HG02938 (cell line): ENCODE results near the gene FAM219A.
"Not testable (repeated sequence)": the region's sequence is repeated elsewhere in the genome, so short reads cannot be mapped to it uniquely, and the experiment has no call there.

Source experiments
- ATAC-seq: cut with Tn5 transposase; IDR thresholded peaks from one replicate; pipeline ENCODE4 v1.9.1; 2021; ENCODE audit warnings: mild to moderate bottlenecking, moderate library complexity; ENCODE audit not compliant: unreplicated experiment

Gene FAM219A

GRCh38 chr9:34446951-34447350, 11.4 kb downstream of the FAM219A start:
- no peak for ATAC-seq

GRCh38 chr9:34446468-34446891, 11.9 kb downstream of the FAM219A start:
- ATAC-seq: no peak

DNA sequence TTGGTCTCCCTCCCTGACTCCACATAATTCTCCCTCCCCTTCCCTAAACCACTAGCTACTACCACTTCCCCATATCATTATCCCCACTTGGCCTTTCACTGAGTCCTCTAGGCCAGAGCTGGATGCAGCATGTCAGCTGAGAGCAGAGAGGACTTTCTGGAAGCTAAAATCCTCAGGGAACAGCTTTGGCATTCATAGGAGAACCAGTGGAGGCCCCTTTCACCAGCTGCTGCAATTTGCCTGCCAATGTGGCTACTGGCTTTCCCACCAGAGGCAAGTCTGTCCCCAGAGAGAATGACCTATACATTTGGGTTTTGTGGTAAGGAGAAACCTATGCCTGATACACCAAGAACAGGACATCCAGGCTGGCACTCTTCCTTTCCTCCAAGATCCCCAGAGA, 14.4 kb downstream of the FAM219A start:
- ATAC-seq: no peak

DNA sequence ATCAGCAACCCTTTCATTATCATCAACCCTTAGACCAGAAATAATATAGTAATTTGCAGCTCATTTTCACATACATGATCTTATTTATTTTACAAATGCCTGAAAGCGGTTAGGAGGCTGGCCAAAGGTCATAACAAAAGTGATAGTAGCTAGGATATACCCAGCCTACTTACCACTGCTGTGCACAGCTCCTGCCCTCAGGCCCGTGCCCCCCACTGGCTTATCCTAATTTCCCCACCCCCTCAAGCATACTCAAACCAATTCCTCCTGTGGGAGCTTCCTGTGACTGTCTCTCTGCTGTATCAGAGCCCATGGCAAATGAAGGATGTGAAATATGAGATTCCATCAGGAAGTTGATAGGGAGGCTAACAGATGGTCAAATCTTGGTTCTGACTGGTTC, 14.8 kb downstream of the FAM219A start:
- ATAC-seq: no peak

GRCh38 chr9:34442770-34443169, 15.6 kb downstream of the FAM219A start:
- no peak for ATAC-seq

DNA sequence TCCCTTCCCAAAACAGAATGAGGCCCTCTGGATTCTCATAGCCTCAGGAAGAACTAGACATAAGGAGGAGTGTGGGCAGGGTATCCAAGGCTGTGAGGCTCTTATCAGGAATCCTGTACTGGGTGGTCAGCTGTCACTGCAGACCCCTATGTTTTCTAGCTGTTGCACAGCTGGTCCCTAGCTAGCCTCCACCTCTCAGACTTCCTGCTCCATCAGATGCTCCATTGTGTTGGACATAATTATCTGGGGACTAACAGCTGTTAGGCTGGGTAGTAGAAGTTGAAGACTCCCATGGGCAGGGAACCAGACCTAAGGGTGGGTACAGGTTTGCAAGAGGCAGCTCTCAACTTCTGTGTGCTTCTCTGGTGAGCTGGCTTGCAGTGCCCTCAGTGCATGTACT, 18.4 kb downstream of the FAM219A start:
- no peak for ATAC-seq

- not testable (repeated sequence) for ATAC-seq
Observed at GRCh38 chr9:34438465-34438864, 19.9 kb downstream of the FAM219A start.

GRCh38 chr9:34437926-34438307, 20.5 kb downstream of the FAM219A start:
- ATAC-seq: not testable (repeated sequence)

- no peak for ATAC-seq
Observed at GRCh38 chr9:34437006-34437925, 21.1 kb downstream of the FAM219A start.

DNA sequence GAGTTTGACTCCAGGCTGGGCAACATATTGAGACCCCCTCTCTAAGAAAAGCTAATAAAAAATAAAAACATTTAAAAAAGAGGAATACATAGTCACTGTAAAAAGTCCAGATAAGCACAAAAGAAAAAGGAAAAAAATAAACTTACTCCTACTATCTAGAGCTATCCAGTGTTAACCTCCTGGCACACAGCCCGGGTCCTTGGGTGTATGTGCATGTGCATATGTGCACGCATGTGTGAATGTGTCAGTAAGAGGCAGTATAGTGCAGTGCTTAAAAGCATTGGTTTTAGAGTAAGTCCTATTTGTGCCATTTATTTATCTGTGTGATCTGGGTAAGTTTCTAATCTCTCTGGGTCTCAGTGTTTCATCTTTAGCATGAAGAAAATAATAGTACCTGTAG, 26.7 kb downstream of the FAM219A start:
- no peak for ATAC-seq

- no peak for ATAC-seq
Observed at GRCh38 chr9:34430843-34431437, 27.4 kb downstream of the FAM219A start.

- no peak for ATAC-seq
Observed at GRCh38 chr9:34428325-34428958, 29.9 kb downstream of the FAM219A start.

GRCh38 chr9:34426347-34427074, 31.9 kb downstream of the FAM219A start:
- ATAC-seq: no peak

DNA sequence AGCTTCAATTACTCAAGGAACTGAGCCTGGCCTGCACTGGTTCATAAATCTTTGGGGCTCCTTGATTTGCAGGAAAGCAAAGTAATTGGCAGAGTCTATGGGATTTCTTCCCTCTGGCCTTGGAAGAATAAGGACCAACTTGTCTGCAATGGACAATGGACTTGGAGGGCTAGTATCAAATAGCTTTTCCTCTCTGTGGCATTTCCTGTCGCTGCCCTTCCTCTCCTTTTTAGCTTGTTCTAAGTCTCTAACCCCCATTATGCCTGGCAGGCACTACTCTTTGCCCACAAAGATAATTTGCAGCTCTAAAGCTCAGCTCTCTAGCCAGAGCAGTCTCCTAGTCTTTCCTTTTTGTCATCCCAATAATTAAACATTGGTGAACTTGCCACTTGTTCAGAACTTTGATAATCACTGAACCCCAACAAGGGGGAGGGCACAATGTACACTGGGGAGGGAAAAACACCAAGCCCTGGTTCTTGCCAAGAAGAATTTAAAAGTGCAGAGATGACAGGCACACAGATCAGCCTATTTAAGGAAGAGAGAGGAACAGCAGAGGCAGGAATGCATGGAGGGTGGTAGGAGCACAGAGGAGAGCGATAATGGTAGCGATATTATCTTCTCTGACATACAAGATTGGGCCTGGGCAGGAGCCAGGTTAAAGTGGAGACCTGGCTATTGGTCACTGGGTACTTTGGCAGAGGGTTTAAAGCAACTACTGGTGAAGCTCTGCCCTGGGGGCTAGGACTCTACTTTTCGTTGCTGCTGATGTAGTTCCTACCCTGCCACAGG, 38.5 kb downstream of the FAM219A start:
- ATAC-seq: no peak

- no peak for ATAC-seq
Observed at GRCh38 chr9:34417734-34418133, 40.6 kb downstream of the FAM219A start.

- ATAC-seq: no peak
Observed at GRCh38 chr9:34413231-34413852, 45.0 kb downstream of the FAM219A start.

- no peak for ATAC-seq
Observed at GRCh38 chr9:34412336-34412735, 46.0 kb downstream of the FAM219A start.

- no peak for ATAC-seq
Observed at GRCh38 chr9:34409154-34409553, 49.2 kb downstream of the FAM219A start.

- ATAC-seq: no peak
Observed at GRCh38 chr9:34408173-34408572, 50.2 kb downstream of the FAM219A start.

DNA sequence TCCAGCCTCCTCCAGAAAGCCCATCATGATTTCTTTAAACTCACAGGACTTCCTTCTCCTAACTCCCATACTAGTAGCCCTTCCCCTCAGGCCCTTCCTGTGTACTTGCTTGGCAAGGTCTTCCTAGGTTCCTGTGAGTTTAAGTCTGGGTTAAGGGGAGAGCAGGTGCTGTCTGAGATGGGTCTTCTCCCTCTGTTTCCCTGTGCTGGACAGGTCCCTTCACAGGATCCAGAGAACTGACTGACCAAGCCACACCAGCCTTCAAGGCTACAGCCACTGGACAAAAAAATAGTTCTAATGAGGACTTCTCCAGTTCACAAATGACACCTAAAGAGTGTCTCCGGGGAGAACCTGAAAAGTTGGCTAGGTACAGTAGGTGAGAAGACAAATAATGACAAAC, 52.2 kb downstream of the FAM219A start:
- ATAC-seq: no peak
